ENCODE results near the gene RPL35. TPM values are rescaled to one million over a fixed set of nuclear protein-coding genes. Genes with fewer than 3 reads are reported as not detected.

The RPL35 gene
- total and polyA plus RNA-seq, 2 experiments from 2014 or later: 1,202 to 4,143 TPM

GRCh38 chr9:124818431-124819281, 43.1 kb downstream of the RPL35 start:
- DNase-seq (ENCODE audit: low spot score): peak; percentile 75
- ATAC-seq: peak; percentile 95
- Histone ChIP-seq H3K36me3 (ENCODE audit: insufficient read depth) (no peaks in the 10 kb centered on the region), H4K20me1 (replicated peaks; ENCODE audit: insufficient read depth) (no peaks in the 10 kb centered on the region), H3K4me1 (ENCODE audit: insufficient read depth) (no peaks in the 10 kb centered on the region), H3K27me3 (ENCODE audit: insufficient read depth) (no peaks in the 10 kb centered on the region), H3K4me2 (no peak overlapping the region), H3K4me3 (no peak overlapping the region), H2AFZ (peak overlapping the region; percentile 96), H3K79me2 (replicated peaks; ENCODE audit: insufficient read depth) (no peaks in the 10 kb centered on the region), H3K9me2 (ENCODE audit: insufficient read depth) (no peaks in the 10 kb centered on the region), H3F3A (replicated peaks; ENCODE audit: low read depth) (no peaks in the 10 kb centered on the region), H3K27ac (ENCODE audit: low read depth) (no peak overlapping the region)
- Mint-ChIP-seq H3K27me3 (ENCODE audit: insufficient read depth, low read depth, poor library complexity) (peaks cover 10% of the 10 kb centered on the region), H3K36me3 (ENCODE audit: low read depth) (no peaks in the 10 kb centered on the region), H3K4me1 (peaks cover 4% of the 10 kb centered on the region; the same call in 2 of the 3 replicates), H3K9me3 (no peaks in the 10 kb centered on the region), H3K27ac (no peak overlapping the region), H3K4me3 (no peak overlapping the region)
- no peak for TF ChIP-seq ZNF462 (CRISPR knock-in tag; IDR thresholded peaks at IDR 0.05)
- no peak for TF ChIP-seq ETS1 (IDR thresholded peaks at IDR 0.05)
- TF ChIP-seq CTCF (conservative IDR thresholded peaks at IDR 0.05; ENCODE audit: low read depth in 2 of 2): peak; percentile 15 to 26; a peak in 3 of 4 replicates
- TF ChIP-seq JUNB (IDR thresholded peaks at IDR 0.05; ENCODE audit: unreplicated experiment): no peak

Measured in GM23338 (cell line).